Measurements from ENCODE around the gene SMIM9. TPM values are rescaled to one million over a fixed set of nuclear protein-coding genes. Genes with fewer than 3 reads are reported as not detected.
"Not testable (repeated sequence)": the region's sequence is repeated elsewhere in the genome, so short reads cannot be mapped to it uniquely, and the experiment has no call there.

SMIM9 gene
- total RNA-seq, 1 donor: not detected

- TF ChIP-seq CTCF (IDR thresholded peaks at IDR 0.05; ENCODE audit: insufficient read depth, low read length): no peak
Measured at GRCh38 chrX:154833746-154834274, 652 bp downstream of the SMIM9 start.

GRCh38 chrX:154829926-154830442, 4.5 kb downstream of the SMIM9 start:
- DNase-seq (ENCODE audit: low read depth): no peak
- TF ChIP-seq CTCF (IDR thresholded peaks at IDR 0.05; ENCODE audit: insufficient read depth, low read length): no peak

More at GRCh38 chrX:154833746-154834274, 652 bp downstream of the SMIM9 start:
- DNase-seq (ENCODE audit: low read depth): no peak
- H3K4me3 ChIP-seq (ENCODE audit: low read depth, low read length): no peak overlapping the region

GRCh38 chrX:154829134-154829533, 5.3 kb downstream of the SMIM9 start:
- no peak for DNase-seq (ENCODE audit: low read depth)
- H3K4me3 ChIP-seq (ENCODE audit: low read depth, low read length): no peak overlapping the region
- TF ChIP-seq CTCF (IDR thresholded peaks at IDR 0.05; ENCODE audit: insufficient read depth, low read length): no peak

More at GRCh38 chrX:154829926-154830442, 4.5 kb downstream of the SMIM9 start:
- no peak overlapping the region for H3K4me3 ChIP-seq (ENCODE audit: low read depth, low read length)

GRCh38 chrX:154828016-154828408, 6.5 kb downstream of the SMIM9 start:
- no peak for DNase-seq (ENCODE audit: low read depth)
- TF ChIP-seq CTCF (IDR thresholded peaks at IDR 0.05; ENCODE audit: insufficient read depth, low read length): no peak
- no peak overlapping the region for H3K4me3 ChIP-seq (ENCODE audit: low read depth, low read length)

GRCh38 chrX:154827194-154828015, 7.1 kb downstream of the SMIM9 start:
- no peak for DNase-seq (ENCODE audit: low read depth)
- no peak overlapping the region for H3K4me3 ChIP-seq (ENCODE audit: low read depth, low read length)
- no peak for TF ChIP-seq CTCF (IDR thresholded peaks at IDR 0.05; ENCODE audit: insufficient read depth, low read length)

- not testable (repeated sequence) for H3K4me3 ChIP-seq (ENCODE audit: low read depth, low read length)
Measured at GRCh38 chrX:154825586-154825985, 8.9 kb downstream of the SMIM9 start.

GRCh38 chrX:154824638-154825037, 9.8 kb downstream of the SMIM9 start:
- TF ChIP-seq CTCF (IDR thresholded peaks at IDR 0.05; ENCODE audit: insufficient read depth, low read length): no peak

More at GRCh38 chrX:154825586-154825985, 8.9 kb downstream of the SMIM9 start:
- not testable (repeated sequence) for DNase-seq (ENCODE audit: low read depth)

More at GRCh38 chrX:154824638-154825037, 9.8 kb downstream of the SMIM9 start:
- no peak for DNase-seq (ENCODE audit: low read depth)
- no peak overlapping the region for H3K4me3 ChIP-seq (ENCODE audit: low read depth, low read length)

Data from fibroblast of the aortic adventitia (primary cell).